ENCODE results near the gene STEAP3.

GRCh38 chr2:119263656-119264055, 40.0 kb downstream of the STEAP3 start:
- TF ChIP-seq ZNF274 (IDR thresholded peaks at IDR 0.05; ENCODE audit: low read depth, low read length) (no peak), SUZ12 (IDR thresholded peaks at IDR 0.05; ENCODE audit: extremely low read depth, insufficient read depth, insufficient read length) (no peak)

All from NT2/D1 (cell line).